Caco-2 (cell line): ENCODE results near the gene MRRF. TPM values are rescaled to one million over a fixed set of nuclear protein-coding genes. Genes with fewer than 3 reads are reported as not detected.

Experiments used
- BruUV-seq: library from RNA; stranded (reverse); fragments of 400-500 nt; replicated peaks from 2 replicates; lab custom pipeline; 2021; lab: Mats Ljungman, UMichigan
- CTCF ChIA-PET: fragments of 300-600 bp; sonication (Branson Sonifier 250); formaldehyde crosslinking; loops from one replicate; lab custom pipeline; 2022; ENCODE audit warnings: antibody characterized with exemption; lab: Charles Lee
- POLR2A ChIA-PET: fragments of 300-600 bp; sonication (Branson Sonifier 250); formaldehyde crosslinking; loops from one replicate; lab custom pipeline; 2022; ENCODE audit warnings: antibody characterized with exemption; lab: Charles Lee
- DNase-seq, 2 experiments: peaks; one replicate each; pipeline versions ENCODE4 v3.0.0 to v3.0.0-alpha.2; 2020 to 2022
- H3K27me3 ChIP-seq: replicated peaks from 2 replicates; pipeline ENCODE4 v1.6.0; 2011; ENCODE audit warnings: low read length; ENCODE audit not compliant: control insufficient read depth, insufficient read depth
- H3K36me3 ChIP-seq: 2 replicates; pipeline ENCODE4 v1.5.1; 2011; ENCODE audit warnings: low read length; ENCODE audit not compliant: control insufficient read depth, insufficient read depth
- H3K4me1 ChIP-seq: fragments of 250-450 bp; sonication (Bioruptor Pico); 2 replicates; pipeline ENCODE4 v1.5.1; 2020; ENCODE audit warnings: mild to moderate bottlenecking
- H3K4me3 ChIP-seq: 2 replicates; pipeline ENCODE4 v1.5.1; 2011; ENCODE audit warnings: low read depth, mild to moderate bottlenecking, control low read depth, low read length
- H3K9me3 ChIP-seq: fragments of 250-450 bp; sonication (Bioruptor Pico); 2 replicates; pipeline ENCODE4 v1.5.1; 2020; ENCODE audit warnings: mild to moderate bottlenecking, moderate library complexity
- H3K27ac Mint-ChIP-seq: one replicate; pipeline ENCODE4 v1.8.0; 2022; ENCODE audit warnings: mixed read lengths; ENCODE audit not compliant: unreplicated experiment
- H3K27me3 Mint-ChIP-seq: one replicate; pipeline ENCODE4 v1.8.0; 2022; ENCODE audit warnings: mixed read lengths; ENCODE audit not compliant: insufficient read depth, unreplicated experiment
- H3K36me3 Mint-ChIP-seq: one replicate; pipeline ENCODE4 v1.8.0; 2022; ENCODE audit warnings: mild to moderate bottlenecking, mixed read lengths; ENCODE audit not compliant: insufficient read depth, unreplicated experiment
- H3K4me1 Mint-ChIP-seq: one replicate; pipeline ENCODE4 v1.8.0; 2022; ENCODE audit warnings: low read depth, mixed read lengths; ENCODE audit not compliant: unreplicated experiment
- H3K4me3 Mint-ChIP-seq: one replicate; pipeline ENCODE4 v1.8.0; 2022; ENCODE audit warnings: mild to moderate bottlenecking, moderate library complexity, mixed read lengths; ENCODE audit not compliant: unreplicated experiment
- H3K9me3 Mint-ChIP-seq: one replicate; pipeline ENCODE4 v1.8.0; 2022; ENCODE audit warnings: mixed read lengths; ENCODE audit not compliant: unreplicated experiment
- CTCF ChIP-seq, 2 experiments: fragments of 200-600 bp in 1 of 2; IDR thresholded peaks; 1 replicate in 1 of 2; 2 replicates in 1 of 2; pipeline versions ENCODE4 v1.5.1 to v1.8.0; 2011 to 2022; ENCODE audit warnings: antibody characterized with exemption in 1 of 2, control low read depth in 1 of 2, inconsistent platforms in 1 of 2, low read depth in 1 of 2, low read length in 1 of 2, mild to moderate bottlenecking in 1 of 2, moderate library complexity in 1 of 2; ENCODE audit not compliant: insufficient read depth in 1 of 2, severe bottlenecking in 1 of 2, unreplicated experiment in 1 of 2
- intact Hi-C: fragments of 100-400 bp; cut with micrococcal nuclease; formaldehyde crosslinking; loops from one replicate; pipeline ENCODE4 v1.10.0; 2022; ENCODE audit not compliant: unreplicated experiment
- total RNA-seq: library from RNA; stranded (reverse); gene quantifications from 2 replicates; pipeline ENCODE4 v1.2.3, GENCODE V29; 2022

Gene MRRF
- total RNA-seq, 1 experiment from 2014 or later, result 64.6 TPM

GRCh38 chr9:122367065-122367464 lies 102.4 kb downstream of the MRRF start:
- CTCF ChIA-PET, result interaction anchor here (1.2 kb wide), 1 partner anchor 10 kb away, joined by 5 read pairs; no protein-coding TSS in a partner anchor
- H3K9me3 ChIP-seq, result no peaks in the 10 kb centered on the region
- no peaks in the 10 kb centered on the region for H3K36me3 Mint-ChIP-seq
- H3K4me3 ChIP-seq, result no peak overlapping the region
- H3K27ac Mint-ChIP-seq, result no peak overlapping the region
- H3K4me1 Mint-ChIP-seq, result no peaks in the 10 kb centered on the region
- DNase-seq, result no peak
- H3K9me3 Mint-ChIP-seq, result no peaks in the 10 kb centered on the region
- H3K4me1 ChIP-seq, result peaks cover 4% of the 10 kb centered on the region; the same call in 1 of the 2 replicates
- no peak for TF ChIP-seq CTCF (IDR thresholded peaks at IDR 0.05; ENCODE audit: insufficient read depth in 1 of 2, low read depth in 1 of 2, low read length in 1 of 2, severe bottlenecking in 1 of 2, unreplicated experiment in 1 of 2)
- H3K4me3 Mint-ChIP-seq, result no peak overlapping the region
- BruUV-seq, result no TSS peak
- POLR2A ChIA-PET, result no interaction called here
- peaks cover 5% of the 10 kb centered on the region for H3K27me3 Mint-ChIP-seq
- intact Hi-C loops, result no loop called here
- H3K36me3 ChIP-seq, result no peaks in the 10 kb centered on the region
- no peaks in the 10 kb centered on the region for H3K27me3 ChIP-seq

- Histone ChIP-seq H3K9me3 (no peaks in the 10 kb centered on the region), H3K27me3 (no peaks in the 10 kb centered on the region), H3K36me3 (no peaks in the 10 kb centered on the region), H3K4me3 (no peak overlapping the region), H3K4me1 (peaks cover 4% of the 10 kb centered on the region; the same call in 1 of the 2 replicates)
- ChIA-PET POLR2A (no interaction called here), CTCF (no interaction called here)
- peaks cover 7% of the 10 kb centered on the region for H3K27me3 Mint-ChIP-seq
- no peaks in the 10 kb centered on the region for H3K9me3 Mint-ChIP-seq
- H3K27ac Mint-ChIP-seq, result no peak overlapping the region
- H3K36me3 Mint-ChIP-seq, result no peaks in the 10 kb centered on the region
- BruUV-seq, result no TSS peak
- intact Hi-C loops, result no loop called here
- TF ChIP-seq CTCF (IDR thresholded peaks at IDR 0.05; ENCODE audit: insufficient read depth in 1 of 2, low read depth in 1 of 2, low read length in 1 of 2, severe bottlenecking in 1 of 2, unreplicated experiment in 1 of 2), result no peak
- H3K4me1 Mint-ChIP-seq, result no peaks in the 10 kb centered on the region
- no peak overlapping the region for H3K4me3 Mint-ChIP-seq
- DNase-seq, result no peak
Measured at GRCh38 chr9:122367774-122368460, 103.2 kb downstream of the MRRF start.

GRCh38 chr9:122368642-122369041 lies 104.0 kb downstream of the MRRF start:
- TF ChIP-seq CTCF (IDR thresholded peaks at IDR 0.05; ENCODE audit: insufficient read depth in 1 of 2, low read depth in 1 of 2, low read length in 1 of 2, severe bottlenecking in 1 of 2, unreplicated experiment in 1 of 2), result no peak
- Histone ChIP-seq H3K9me3 (no peaks in the 10 kb centered on the region), H3K4me3 (no peak overlapping the region), H3K4me1 (peaks cover 4% of the 10 kb centered on the region; the same call in 1 of the 2 replicates), H3K36me3 (no peaks in the 10 kb centered on the region), H3K27me3 (no peaks in the 10 kb centered on the region)
- Mint-ChIP-seq H3K4me3 (no peak overlapping the region), H3K27ac (no peak overlapping the region), H3K4me1 (no peaks in the 10 kb centered on the region), H3K9me3 (no peaks in the 10 kb centered on the region), H3K36me3 (no peaks in the 10 kb centered on the region), H3K27me3 (peaks cover 7% of the 10 kb centered on the region)
- intact Hi-C loops, result no loop called here
- no TSS peak for BruUV-seq
- POLR2A ChIA-PET, result no interaction called here
- no peak for DNase-seq
- CTCF ChIA-PET, result no interaction called here
